LNCAP (cell line): ENCODE results near the gene CASP10.

Experiments
- CTCF ChIP-seq: fragments of 450-650 bp; IDR thresholded peaks from 2 replicates; pipeline ENCODE4 v1.5.1; 2017; ENCODE audit warnings: mild to moderate bottlenecking

CASP10 gene

GRCh38 chr2:201260302-201260800, 77.4 kb downstream of the CASP10 start, which contains the start of gene CASP8:
Gene CASP8, plus strand, starts transcription at chr2:201260536. Its CDS starts 5,951 bp downstream, at chr2:201266487.
- no peak for TF ChIP-seq CTCF

- no peak for TF ChIP-seq CTCF
Measured at GRCh38 chr2:201261471-201261870, 78.5 kb downstream of the CASP10 start.

GRCh38 chr2:201261906-201262305, 79.0 kb downstream of the CASP10 start:
- no peak for TF ChIP-seq CTCF

GRCh38 chr2:201262718-201263117, 79.8 kb downstream of the CASP10 start:
- no peak for TF ChIP-seq CTCF

GRCh38 chr2:201263779-201264178, 80.8 kb downstream of the CASP10 start:
- TF ChIP-seq CTCF = no peak

GRCh38 chr2:201264472-201265173, 81.7 kb downstream of the CASP10 start:
- TF ChIP-seq CTCF = no peak

- TF ChIP-seq CTCF = no peak
Measured at GRCh38 chr2:201266629-201267028, 83.7 kb downstream of the CASP10 start.
